SH-SY5Y (cell line): ENCODE measurements around the gene ARHGAP26.

Experiments used
- GATA2 ChIP-seq: IDR thresholded peaks from 2 replicates; pipeline ENCODE4 v1.6.1; 2011; ENCODE audit warnings: mild to moderate bottlenecking, low read depth, low read length
- GATA3 ChIP-seq: IDR thresholded peaks from 2 replicates; pipeline ENCODE4 v1.6.1; 2011; ENCODE audit warnings: low read depth, mild to moderate bottlenecking, low read length, moderate library complexity

DNA sequence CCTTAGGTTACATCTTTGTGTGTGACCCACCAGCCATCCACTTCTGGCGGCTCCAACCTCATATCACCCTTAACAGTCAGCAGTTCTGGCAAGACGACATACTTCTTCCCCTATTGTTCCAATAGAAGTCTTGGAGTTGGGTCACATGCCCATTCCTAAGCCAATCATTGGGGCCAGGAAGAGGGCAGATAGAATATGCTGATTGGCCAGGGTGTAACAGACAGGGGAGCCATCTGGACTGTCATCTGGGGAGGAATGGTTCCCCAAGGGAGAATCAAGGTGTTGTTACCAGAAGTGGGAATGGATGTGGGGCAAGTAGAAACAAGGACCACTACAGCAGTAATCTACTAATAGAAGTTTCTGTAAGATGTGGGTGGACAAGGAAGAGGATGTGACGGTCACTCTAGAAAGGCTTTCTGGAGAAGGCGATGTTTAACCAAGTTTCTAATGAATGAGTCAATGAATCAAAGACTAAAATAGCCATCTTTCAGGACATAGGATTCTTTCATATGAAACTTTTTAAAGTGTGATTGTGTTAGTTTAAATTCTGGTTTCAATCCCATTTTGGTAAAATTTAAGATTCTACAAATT is 200.4 kb downstream of the ARHGAP26 start:
- TF ChIP-seq GATA2 (no peak), GATA3 (no peak)
